NT2/D1 (cell line): Measurements from ENCODE around the gene TSPAN2.

ENCODE experiments used
- DNase-seq: peaks from one replicate; pipeline ENCODE4 v3.0.0-alpha.2; 2011; ENCODE audit warnings: low read depth, low spot score
- H3K27me3 ChIP-seq: 2 replicates; pipeline ENCODE4 v1.6.0; 2011; ENCODE audit warnings: mild to moderate bottlenecking; ENCODE audit not compliant: insufficient read length, insufficient read depth
- H3K36me3 ChIP-seq: 2 replicates; pipeline ENCODE4 v1.6.1; 2011; ENCODE audit warnings: mild to moderate bottlenecking, low read length, mixed read lengths; ENCODE audit not compliant: insufficient read depth, insufficient read length
- H3K4me1 ChIP-seq: 2 replicates; pipeline ENCODE4 v1.5.1; 2011; ENCODE audit not compliant: insufficient read depth, insufficient read length
- H3K4me3 ChIP-seq: 2 replicates; pipeline ENCODE4 v1.5.1; 2011; ENCODE audit warnings: low read depth; ENCODE audit not compliant: insufficient read length
- H3K9ac ChIP-seq: 2 replicates; pipeline ENCODE4 v1.6.0; 2011; ENCODE audit warnings: low read depth; ENCODE audit not compliant: insufficient read length
- H3K9me3 ChIP-seq: 2 replicates; pipeline ENCODE4 v1.5.1; 2011; ENCODE audit warnings: mild to moderate bottlenecking, low read length; ENCODE audit not compliant: insufficient read depth
- SUZ12 ChIP-seq: IDR thresholded peaks from 2 replicates; pipeline ENCODE4 v1.6.1; 2011; ENCODE audit not compliant: insufficient read length, insufficient read depth; ENCODE audit errors: extremely low read depth
- YY1 ChIP-seq: IDR thresholded peaks from 2 replicates; pipeline ENCODE4 v1.6.1; 2011; ENCODE audit not compliant: insufficient read length, insufficient read depth
- ZNF274 ChIP-seq: IDR thresholded peaks from 2 replicates; pipeline ENCODE4 v1.6.1; 2011; ENCODE audit warnings: mild to moderate bottlenecking, low read depth, low read length

Gene TSPAN2

GRCh38 chr1:115134850-115135480 lies 45.7 kb upstream of the TSPAN2 start:
- Histone ChIP-seq H3K9ac (no peak overlapping the region), H3K4me3 (no peak overlapping the region), H3K27me3 (no peaks in the 10 kb centered on the region), H3K4me1 (peaks cover 4% of the 10 kb centered on the region), H3K9me3 (0 out of 2 replicates have a peak, but pooled peaks cover 6% of the 10 kb centered on the region), H3K36me3 (no peaks in the 10 kb centered on the region)
- DNase-seq: no peak
- TF ChIP-seq SUZ12 (no peak), ZNF274 (no peak), YY1 (no peak)

DNA sequence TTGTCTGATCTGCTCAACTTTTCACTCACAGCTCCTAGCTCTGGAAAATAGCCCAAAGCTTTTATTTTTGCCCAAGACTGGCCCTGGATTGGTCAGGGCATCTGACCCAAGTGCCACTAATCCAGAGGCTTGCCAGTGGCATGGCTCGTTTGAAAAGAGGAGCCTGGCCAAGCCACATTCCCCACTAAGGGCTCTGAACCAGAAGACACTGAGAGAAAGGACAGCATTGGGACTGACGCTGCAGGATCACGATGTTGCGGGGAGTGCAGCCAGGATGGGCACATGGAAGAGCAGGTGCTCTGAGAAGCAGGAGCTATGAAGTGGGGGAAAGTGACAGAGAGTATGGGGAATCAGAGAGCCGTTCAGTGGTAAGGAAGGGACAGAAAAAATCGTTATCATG lies 44.9 kb upstream of the TSPAN2 start:
- no peak for DNase-seq
- Histone ChIP-seq H3K4me3 (no peak overlapping the region), H3K27me3 (no peaks in the 10 kb centered on the region), H3K9ac (no peak overlapping the region), H3K36me3 (no peaks in the 10 kb centered on the region), H3K4me1 (peaks cover 2% of the 10 kb centered on the region), H3K9me3 (0 out of 2 replicates have a peak, but pooled peaks cover 6% of the 10 kb centered on the region)
- TF ChIP-seq SUZ12 (no peak), ZNF274 (no peak), YY1 (no peak)

DNA sequence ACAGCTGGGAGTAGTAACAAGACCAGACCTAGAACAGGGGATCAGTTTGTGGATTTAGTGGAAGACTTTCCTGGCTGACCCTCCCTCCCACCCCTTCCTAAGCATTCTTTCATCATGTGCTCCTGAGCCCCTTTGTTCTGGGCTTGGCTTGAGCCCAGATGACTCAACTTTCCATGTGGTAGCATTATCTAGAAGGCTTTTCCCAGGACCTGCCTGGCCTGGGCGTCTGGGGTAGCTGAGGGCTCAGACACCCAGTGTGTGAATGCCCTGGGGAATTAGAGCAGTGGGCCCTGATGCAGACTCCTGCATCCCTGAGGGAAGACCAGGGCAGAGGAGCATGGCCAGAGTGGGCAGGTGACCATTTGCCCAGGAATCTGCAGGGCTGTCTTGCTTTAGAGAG lies 44.1 kb upstream of the TSPAN2 start:
- H3K4me1 ChIP-seq: no peaks in the 10 kb centered on the region
- TF ChIP-seq YY1 (no peak), ZNF274 (no peak), SUZ12 (no peak)
- DNase-seq: no peak
- no peak overlapping the region for H3K9ac ChIP-seq
- H3K4me3 ChIP-seq: no peak overlapping the region
- H3K27me3 ChIP-seq: no peaks in the 10 kb centered on the region
- H3K36me3 ChIP-seq: no peaks in the 10 kb centered on the region
- 0 out of 2 replicates have a peak, but pooled peaks cover 6% of the 10 kb centered on the region for H3K9me3 ChIP-seq

DNA sequence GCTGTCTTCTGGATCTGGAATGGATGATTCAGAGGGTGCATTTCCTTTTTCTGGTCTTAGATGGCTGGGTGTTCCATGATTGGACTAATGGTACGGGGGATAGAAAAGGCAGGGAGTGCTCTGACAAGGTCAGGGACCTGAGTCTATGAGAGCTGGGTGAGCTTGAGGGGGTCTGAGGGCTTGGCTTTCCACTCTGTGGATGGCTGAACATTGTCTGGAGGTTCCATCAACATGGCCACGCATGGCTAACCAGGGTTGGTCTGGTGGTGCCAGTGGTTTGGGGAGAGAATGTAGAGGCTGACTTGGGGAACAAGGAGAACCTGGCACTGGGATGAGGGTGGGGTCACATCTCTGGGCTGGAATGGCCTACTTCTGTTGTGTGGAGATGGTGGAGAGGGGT lies 41.5 kb upstream of the TSPAN2 start:
- no peaks in the 10 kb centered on the region for H3K27me3 ChIP-seq
- H3K36me3 ChIP-seq: no peaks in the 10 kb centered on the region
- H3K4me1 ChIP-seq: no peaks in the 10 kb centered on the region
- DNase-seq: no peak
- no peak for TF ChIP-seq YY1
- no peak for TF ChIP-seq ZNF274
- no peak for TF ChIP-seq SUZ12
- H3K9me3 ChIP-seq: 0 out of 2 replicates have a peak, but pooled peaks cover 6% of the 10 kb centered on the region
- no peak overlapping the region for H3K4me3 ChIP-seq
- no peak overlapping the region for H3K9ac ChIP-seq

GRCh38 chr1:115129071-115129640 lies 39.9 kb upstream of the TSPAN2 start:
- DNase-seq: no peak
- no peaks in the 10 kb centered on the region for H3K36me3 ChIP-seq
- no peak overlapping the region for H3K4me3 ChIP-seq
- no peak for TF ChIP-seq YY1
- H3K27me3 ChIP-seq: no peaks in the 10 kb centered on the region
- no peaks in the 10 kb centered on the region for H3K4me1 ChIP-seq
- no peak overlapping the region for H3K9ac ChIP-seq
- H3K9me3 ChIP-seq: 0 out of 2 replicates have a peak, but pooled peaks cover 6% of the 10 kb centered on the region

DNA sequence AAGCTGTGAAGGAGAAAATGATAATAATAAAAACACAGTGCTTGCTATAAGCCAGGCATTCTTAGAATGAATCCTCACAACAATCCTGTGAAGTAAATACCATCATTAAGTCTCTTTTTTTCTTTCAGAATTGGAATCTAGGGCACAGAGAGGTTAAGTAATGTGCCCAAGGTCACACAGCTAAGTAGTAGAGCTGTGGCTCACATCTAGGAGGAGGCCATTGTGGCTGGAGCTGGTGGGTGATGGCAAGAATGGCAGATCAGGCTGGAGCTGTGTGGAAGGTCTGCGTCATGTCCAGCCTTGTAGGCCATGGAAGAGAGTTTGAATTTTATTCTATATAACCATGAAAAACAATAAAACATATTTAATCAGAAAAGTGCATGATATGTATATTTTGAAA lies 38.2 kb upstream of the TSPAN2 start:
- no peak overlapping the region for H3K9ac ChIP-seq
- 0 out of 2 replicates have a peak, but pooled peaks cover 5% of the 10 kb centered on the region for H3K9me3 ChIP-seq
- H3K36me3 ChIP-seq: no peaks in the 10 kb centered on the region
- H3K4me1 ChIP-seq: no peaks in the 10 kb centered on the region
- TF ChIP-seq YY1 (no peak), SUZ12 (no peak), ZNF274 (no peak)
- H3K27me3 ChIP-seq: no peaks in the 10 kb centered on the region
- no peak overlapping the region for H3K4me3 ChIP-seq
- DNase-seq: no peak

- no peak for TF ChIP-seq ZNF274
- no peak for TF ChIP-seq YY1
- no peak for TF ChIP-seq SUZ12
- no peak overlapping the region for H3K9ac ChIP-seq
- no peaks in the 10 kb centered on the region for H3K36me3 ChIP-seq
- DNase-seq: no peak
- H3K4me1 ChIP-seq: no peaks in the 10 kb centered on the region
- H3K27me3 ChIP-seq: no peaks in the 10 kb centered on the region
- H3K9me3 ChIP-seq: peaks cover 9% of the 10 kb centered on the region
- H3K4me3 ChIP-seq: no peak overlapping the region
Observed at GRCh38 chr1:115126516-115126915, 37.2 kb upstream of the TSPAN2 start.
